Adrenal gland (tissue), 5 donors: ENCODE data around the gene PRICKLE4.

Experiments used
- CTCF ChIP-seq, 6 experiments: fragments of 450-650 bp in 4 of 6; fragments of 200-600 bp in 2 of 6; sonication (generic) in 1 of 6; IDR thresholded peaks; 1 replicate in 5 of 6; 2 replicates in 1 of 6; pipeline versions ENCODE4 v1.5.1 to v1.8.0; 2016 to 2021; ENCODE audit warnings: antibody characterized with exemption in 6 of 6, mild to moderate bottlenecking in 2 of 6, moderate library complexity in 1 of 6
- POLR2A ChIP-seq, 2 donors: fragments of 450-650 bp; IDR thresholded peaks; one replicate each; pipeline ENCODE4 v1.6.1; 2017; ENCODE audit warnings: antibody characterized with exemption in 2 of 2, mild to moderate bottlenecking in 2 of 2, moderate library complexity in 1 of 2
- donor health status: DM: no; HTN: no; CAD: no.

DNA sequence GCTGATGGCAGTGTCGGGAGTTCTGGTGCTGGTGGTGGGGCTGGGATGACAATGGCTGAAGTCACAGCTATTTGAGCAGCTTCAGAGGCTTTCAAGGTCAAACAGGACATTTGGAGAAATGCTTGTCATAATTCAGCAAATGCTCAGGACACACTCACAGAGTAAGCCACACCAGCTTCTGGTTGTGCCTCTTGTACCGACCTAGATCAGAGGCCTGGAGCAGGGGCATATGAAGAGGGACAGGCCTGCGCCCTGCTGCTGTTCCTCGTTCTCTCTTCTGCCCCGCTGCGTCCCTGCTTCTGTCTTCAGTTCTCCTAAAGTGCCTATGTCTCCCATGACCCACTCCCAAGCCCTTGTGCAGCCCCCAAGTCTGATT is 32.5 kb upstream of the PRICKLE4 start:
- TF ChIP-seq CTCF (IDR thresholded peaks at IDR 0.05) (no peak), POLR2A (IDR thresholded peaks at IDR 0.05) (no peak)
